Measurements from ENCODE around the gene PNLIPRP1. TPM values are rescaled to one million over a fixed set of nuclear protein-coding genes. Genes with fewer than 3 reads are reported as not detected.

Gene PNLIPRP1
- not detected in 2 replicates for total RNA-seq (2014; rRNA removed; shearing (Covaris generic))

- no peak for DNase-seq (ENCODE audit: low read depth)
Measured at GRCh38 chr10:116590590-116591444, at the start of gene PNLIPRP1. Gene PNLIPRP1, plus strand, starts transcription at chr10:116590959. Its CDS starts 171 bp downstream, at chr10:116591130.

- DNase-seq (ENCODE audit: low read depth): no peak
Measured at GRCh38 chr10:116542007-116542677, 48.6 kb upstream of the PNLIPRP1 start.

- DNase-seq (ENCODE audit: low read depth): no peak
Measured at GRCh38 chr10:116545122-116545521, 45.6 kb upstream of the PNLIPRP1 start.

GRCh38 chr10:116545756-116546155 is 45.0 kb upstream of the PNLIPRP1 start, which contains the start of gene PNLIP:
Gene PNLIP, plus strand, starts transcription at chr10:116545931. Its CDS starts 162 bp downstream, at chr10:116546093.
- DNase-seq (ENCODE audit: low read depth): no peak

- no peak for DNase-seq (ENCODE audit: low read depth)
Measured at GRCh38 chr10:116548301-116548700, 42.5 kb upstream of the PNLIPRP1 start.

GRCh38 chr10:116553378-116553980 is 37.3 kb upstream of the PNLIPRP1 start:
- no peak for DNase-seq (ENCODE audit: low read depth)

- no peak for DNase-seq (ENCODE audit: low read depth)
Measured at GRCh38 chr10:116554628-116555027, 36.1 kb upstream of the PNLIPRP1 start.

GRCh38 chr10:116555880-116556279 is 34.9 kb upstream of the PNLIPRP1 start:
- DNase-seq (ENCODE audit: low read depth): no peak

GRCh38 chr10:116557305-116557880 is 33.4 kb upstream of the PNLIPRP1 start:
- DNase-seq (ENCODE audit: low read depth): no peak

GRCh38 chr10:116565534-116565933 is 25.2 kb upstream of the PNLIPRP1 start:
- no peak for DNase-seq (ENCODE audit: low read depth)

- DNase-seq (ENCODE audit: low read depth): no peak
Measured at GRCh38 chr10:116566932-116567331, 23.8 kb upstream of the PNLIPRP1 start.

GRCh38 chr10:116567335-116567734 is 23.4 kb upstream of the PNLIPRP1 start:
- DNase-seq (ENCODE audit: low read depth): no peak

GRCh38 chr10:116574797-116575196 is 16.0 kb upstream of the PNLIPRP1 start:
- no peak for DNase-seq (ENCODE audit: low read depth)

GRCh38 chr10:116587878-116588591 is 2.7 kb upstream of the PNLIPRP1 start:
- DNase-seq (ENCODE audit: low read depth): peak; percentile 13

GRCh38 chr10:116588995-116589394 is 1.8 kb upstream of the PNLIPRP1 start:
- DNase-seq (ENCODE audit: low read depth): no peak

GRCh38 chr10:116589926-116590325 is 833 bp upstream of the PNLIPRP1 start:
- DNase-seq (ENCODE audit: low read depth): no peak

- DNase-seq (ENCODE audit: low read depth): no peak
Measured at GRCh38 chr10:116593139-116593740, 2.5 kb downstream of the PNLIPRP1 start.

- no peak for DNase-seq (ENCODE audit: low read depth)
Measured at GRCh38 chr10:116594525-116595035, 3.8 kb downstream of the PNLIPRP1 start.

- no peak for DNase-seq (ENCODE audit: low read depth)
Measured at GRCh38 chr10:116596062-116596461, 5.3 kb downstream of the PNLIPRP1 start.

GRCh38 chr10:116597543-116597942 is 6.8 kb downstream of the PNLIPRP1 start:
- DNase-seq (ENCODE audit: low read depth): no peak

GRCh38 chr10:116598329-116598728 is 7.6 kb downstream of the PNLIPRP1 start:
- no peak for DNase-seq (ENCODE audit: low read depth)
